Measurements from ENCODE around the gene DDN.

DDN gene

GRCh38 chr12:48982397-48983080 is 16.6 kb downstream of the DDN start:
- DNase-seq (ENCODE audit: low read depth in 2 of 2) = no peak

DNA sequence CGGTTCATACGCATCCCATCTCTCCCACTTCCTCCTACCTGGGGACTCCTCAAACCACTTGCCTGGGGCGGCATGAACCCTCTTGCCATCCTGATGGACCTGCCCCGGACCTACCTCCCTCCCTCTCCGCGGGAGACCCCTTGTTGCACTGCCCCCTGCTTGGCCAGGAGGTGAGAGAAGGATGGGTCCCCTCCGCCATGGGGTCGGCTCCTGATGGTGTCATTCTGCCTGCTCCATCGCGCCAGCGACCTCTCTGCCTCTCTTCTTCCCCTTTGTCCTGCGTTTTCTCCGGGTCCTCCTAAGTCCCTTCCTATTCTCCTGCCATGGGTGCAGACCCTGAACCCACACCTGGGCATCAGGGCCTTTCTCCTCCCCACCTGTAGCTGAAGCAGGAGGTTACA is 17.4 kb downstream of the DDN start:
- no peak for DNase-seq (ENCODE audit: low read depth in 2 of 2)

DNA sequence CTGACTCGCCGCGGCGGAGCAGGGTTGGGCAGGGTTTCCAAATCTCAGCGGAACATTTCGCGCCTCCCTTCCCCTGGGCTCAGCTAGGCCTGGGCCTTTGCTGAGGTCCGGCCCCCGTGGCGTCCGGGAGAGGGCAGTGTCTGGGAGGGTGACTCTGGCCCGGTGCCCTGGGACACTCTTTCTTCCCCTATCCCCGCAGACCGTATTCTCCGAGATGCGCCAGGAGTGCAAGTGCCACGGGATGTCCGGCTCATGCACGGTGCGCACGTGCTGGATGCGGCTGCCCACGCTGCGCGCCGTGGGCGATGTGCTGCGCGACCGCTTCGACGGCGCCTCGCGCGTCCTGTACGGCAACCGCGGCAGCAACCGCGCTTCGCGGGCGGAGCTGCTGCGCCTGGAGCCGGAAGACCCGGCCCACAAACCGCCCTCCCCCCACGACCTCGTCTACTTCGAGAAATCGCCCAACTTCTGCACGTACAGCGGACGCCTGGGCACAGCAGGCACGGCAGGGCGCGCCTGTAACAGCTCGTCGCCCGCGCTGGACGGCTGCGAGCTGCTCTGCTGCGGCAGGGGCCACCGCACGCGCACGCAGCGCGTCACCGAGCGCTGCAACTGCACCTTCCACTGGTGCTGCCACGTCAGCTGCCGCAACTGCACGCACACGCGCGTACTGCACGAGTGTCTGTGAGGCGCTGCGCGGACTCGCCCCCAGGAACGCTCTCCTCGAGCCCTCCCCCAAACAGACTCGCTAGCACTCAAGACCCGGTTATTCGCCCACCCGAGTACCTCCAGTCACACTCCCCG is 18.0 kb downstream of the DDN start:
- no peak for DNase-seq (ENCODE audit: low read depth in 2 of 2)

- DNase-seq (ENCODE audit: low read depth in 2 of 2) = no peak
Measured at GRCh38 chr12:48980389-48980952, 18.7 kb downstream of the DDN start.

DNA sequence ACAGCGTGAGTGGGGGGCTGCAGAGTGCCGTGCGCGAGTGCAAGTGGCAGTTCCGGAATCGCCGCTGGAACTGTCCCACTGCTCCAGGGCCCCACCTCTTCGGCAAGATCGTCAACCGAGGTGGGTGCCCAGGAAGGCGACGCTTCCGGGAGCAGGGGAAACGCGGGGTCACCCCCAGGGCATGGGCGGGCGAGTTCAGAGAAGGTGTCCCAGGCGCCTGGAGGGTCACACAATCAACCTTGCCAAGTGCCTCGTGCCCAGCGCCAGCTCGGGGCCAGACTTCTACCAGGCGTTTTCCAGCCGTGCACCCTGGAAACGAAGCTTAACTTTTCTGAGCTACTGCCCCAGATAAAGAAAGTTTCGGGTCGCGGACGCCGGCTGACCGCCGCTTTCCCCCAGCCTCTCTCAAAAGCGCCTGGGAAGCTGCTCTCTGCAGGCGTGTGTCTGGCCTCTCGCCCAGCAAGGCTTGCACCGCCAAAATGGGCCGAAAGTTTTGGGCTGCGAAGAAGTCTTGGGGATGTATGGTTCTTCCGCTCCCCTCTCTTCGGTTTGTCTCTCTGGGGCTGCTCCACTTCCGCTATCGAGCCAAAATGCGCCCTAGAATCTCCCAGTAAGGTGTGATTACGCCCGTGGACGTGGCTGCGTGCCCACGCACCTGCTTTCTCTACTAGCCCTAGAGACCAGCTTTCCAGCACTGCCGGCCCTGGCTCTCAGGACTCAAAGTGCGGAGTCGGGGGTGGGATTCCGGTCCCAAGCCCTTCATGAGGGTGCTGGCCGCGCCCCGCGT is 19.4 kb downstream of the DDN start:
- DNase-seq (ENCODE audit: low read depth in 2 of 2) = no peak

GRCh38 chr12:48978741-48979601 is 20.2 kb downstream of the DDN start:
- DNase-seq (ENCODE audit: low read depth in 2 of 2) = no peak

GRCh38 chr12:48978291-48978740 is 20.9 kb downstream of the DDN start, which contains the start of gene WNT1:
WNT1 (plus strand) TSS chr12:48978322; CDS start chr12:48978651, 329 bp downstream.
- DNase-seq (ENCODE audit: low read depth in 2 of 2) = no peak

DNA sequence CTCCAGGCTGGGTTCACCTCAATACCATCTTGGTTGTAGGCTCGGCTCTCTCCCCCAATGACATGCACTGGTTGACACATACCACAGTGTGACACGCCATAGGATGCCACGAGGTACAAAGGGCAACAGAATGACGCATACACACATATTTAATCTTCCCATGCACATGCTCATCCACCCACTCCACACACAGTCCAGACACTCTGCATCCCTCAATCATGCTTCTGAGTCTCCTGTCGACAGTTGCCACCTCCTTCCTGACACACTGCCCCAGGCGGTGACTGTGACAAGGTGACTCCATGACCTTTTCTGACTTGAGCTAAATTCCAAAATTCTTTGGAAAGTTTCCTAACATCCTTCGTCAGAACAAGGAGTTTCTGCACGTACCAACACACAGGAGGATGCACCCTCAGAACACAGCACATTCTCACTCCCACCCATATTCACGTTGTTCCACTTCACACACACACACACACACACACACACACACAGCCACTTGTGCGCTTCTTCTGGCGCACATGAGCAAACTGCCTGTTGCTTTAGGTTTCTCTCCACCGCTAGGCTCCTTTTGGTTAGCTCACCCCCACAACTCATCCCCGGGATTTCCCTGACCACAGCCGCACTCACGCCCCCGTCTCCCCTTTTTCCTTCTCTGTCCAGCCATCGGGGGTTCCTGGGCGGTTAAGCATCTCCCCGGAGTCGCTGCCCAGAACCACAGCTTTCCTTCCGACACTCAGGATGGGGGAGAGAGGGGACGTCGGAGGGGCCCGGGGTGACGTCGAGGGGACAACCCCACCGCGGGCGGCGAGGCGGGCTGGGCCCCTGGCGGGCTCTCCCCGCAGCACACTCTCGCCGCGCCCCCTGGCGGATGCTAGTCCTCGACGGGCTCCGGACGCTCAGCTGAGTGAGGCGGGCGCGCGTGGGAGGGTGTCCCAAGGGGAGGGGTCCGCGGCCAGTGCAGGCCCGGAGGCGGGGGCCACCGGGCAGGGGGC is 21.6 kb downstream of the DDN start:
- peak in 1 of 2 experiments; percentile 84 for DNase-seq (ENCODE audit: low read depth in 2 of 2)

GRCh38 chr12:48973941-48974673 is 25.1 kb downstream of the DDN start:
- DNase-seq (ENCODE audit: low read depth in 2 of 2) = no peak

DNA sequence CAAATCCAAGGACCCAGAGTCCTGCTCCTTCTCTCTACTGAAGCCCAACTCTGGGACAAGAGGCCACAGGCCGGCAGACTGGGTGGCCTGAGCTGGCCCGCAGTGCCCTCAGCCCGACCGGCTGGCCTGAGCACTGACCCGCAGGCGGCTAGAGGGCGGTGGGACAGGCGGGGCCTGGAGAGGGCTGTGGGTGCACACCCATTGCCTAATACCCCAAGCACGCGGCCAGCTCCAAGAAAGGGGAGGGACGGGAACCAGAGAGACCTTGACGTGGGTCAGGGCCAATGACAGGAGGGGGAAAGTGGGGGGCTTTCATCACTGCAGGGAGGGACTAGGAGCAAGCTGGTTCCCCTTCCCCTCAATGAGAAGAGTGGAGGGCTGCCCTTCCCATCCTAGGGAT is 25.6 kb downstream of the DDN start:
- DNase-seq (ENCODE audit: low read depth in 2 of 2) = no peak

DNA sequence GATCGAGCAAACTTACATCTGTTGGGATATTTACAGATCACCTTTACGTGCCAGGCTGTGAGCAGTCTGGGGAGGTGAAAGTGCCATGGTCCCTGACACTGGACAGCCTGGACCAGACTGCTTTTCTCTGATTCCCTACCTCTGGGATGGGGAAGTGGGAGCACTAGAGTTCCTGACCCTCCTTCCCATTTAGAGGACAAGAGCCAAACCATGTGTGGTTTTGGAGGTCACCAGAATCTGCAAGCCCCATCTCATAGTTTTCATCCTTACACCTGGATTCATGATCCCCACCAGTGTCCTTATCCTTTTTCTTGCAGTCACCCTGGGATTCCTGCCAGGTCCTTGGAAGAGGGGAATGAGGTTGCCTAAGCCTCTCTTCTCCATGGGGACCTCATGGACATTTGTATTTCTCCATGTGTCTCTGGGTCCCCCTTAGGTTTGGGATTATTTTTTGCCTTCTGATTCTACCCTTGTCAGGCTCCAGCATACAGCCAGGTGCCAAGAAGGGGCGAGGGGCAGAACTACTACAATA is 26.2 kb downstream of the DDN start:
- DNase-seq (ENCODE audit: low read depth in 2 of 2) = no peak

DNA sequence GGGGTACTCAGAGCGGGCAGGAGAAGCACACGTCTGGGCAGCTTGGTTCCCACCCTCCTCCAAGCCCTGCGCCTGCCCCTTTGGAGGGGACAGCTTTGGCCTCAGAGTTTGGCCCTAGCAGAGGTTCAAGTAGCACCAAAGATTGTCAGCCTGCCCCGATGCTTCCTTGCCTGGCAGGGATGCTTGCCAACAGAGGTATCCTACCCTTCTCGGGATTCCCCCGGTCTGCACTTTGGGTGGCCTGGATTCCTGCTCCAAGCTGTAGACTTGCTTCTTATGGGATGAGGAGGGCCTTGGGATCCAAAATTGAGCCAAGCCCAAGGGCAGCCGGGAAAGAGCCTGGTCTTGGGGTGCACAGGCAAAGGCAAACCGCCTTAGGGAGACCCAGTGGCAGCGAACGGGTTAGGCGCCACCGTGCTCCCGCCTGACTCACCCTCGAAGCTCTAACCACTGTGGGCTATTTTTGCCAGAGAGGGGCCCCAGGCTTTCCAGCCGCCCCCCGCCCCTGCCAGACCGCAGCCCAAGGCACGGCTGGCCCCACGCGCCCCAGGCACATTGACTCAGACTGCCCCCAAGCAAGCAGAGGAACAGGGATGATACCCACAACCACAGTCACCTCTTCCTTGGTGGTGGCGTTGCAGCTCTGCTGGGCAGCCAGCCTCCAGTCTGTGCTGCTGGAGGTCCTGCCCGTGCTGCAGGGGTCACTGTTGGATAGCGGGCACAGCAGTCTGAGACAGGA is 26.8 kb downstream of the DDN start:
- DNase-seq (ENCODE audit: low read depth in 2 of 2) = no peak

GRCh38 chr12:48970702-48971334 is 28.4 kb downstream of the DDN start:
- DNase-seq (ENCODE audit: low read depth in 2 of 2) = no peak

DNA sequence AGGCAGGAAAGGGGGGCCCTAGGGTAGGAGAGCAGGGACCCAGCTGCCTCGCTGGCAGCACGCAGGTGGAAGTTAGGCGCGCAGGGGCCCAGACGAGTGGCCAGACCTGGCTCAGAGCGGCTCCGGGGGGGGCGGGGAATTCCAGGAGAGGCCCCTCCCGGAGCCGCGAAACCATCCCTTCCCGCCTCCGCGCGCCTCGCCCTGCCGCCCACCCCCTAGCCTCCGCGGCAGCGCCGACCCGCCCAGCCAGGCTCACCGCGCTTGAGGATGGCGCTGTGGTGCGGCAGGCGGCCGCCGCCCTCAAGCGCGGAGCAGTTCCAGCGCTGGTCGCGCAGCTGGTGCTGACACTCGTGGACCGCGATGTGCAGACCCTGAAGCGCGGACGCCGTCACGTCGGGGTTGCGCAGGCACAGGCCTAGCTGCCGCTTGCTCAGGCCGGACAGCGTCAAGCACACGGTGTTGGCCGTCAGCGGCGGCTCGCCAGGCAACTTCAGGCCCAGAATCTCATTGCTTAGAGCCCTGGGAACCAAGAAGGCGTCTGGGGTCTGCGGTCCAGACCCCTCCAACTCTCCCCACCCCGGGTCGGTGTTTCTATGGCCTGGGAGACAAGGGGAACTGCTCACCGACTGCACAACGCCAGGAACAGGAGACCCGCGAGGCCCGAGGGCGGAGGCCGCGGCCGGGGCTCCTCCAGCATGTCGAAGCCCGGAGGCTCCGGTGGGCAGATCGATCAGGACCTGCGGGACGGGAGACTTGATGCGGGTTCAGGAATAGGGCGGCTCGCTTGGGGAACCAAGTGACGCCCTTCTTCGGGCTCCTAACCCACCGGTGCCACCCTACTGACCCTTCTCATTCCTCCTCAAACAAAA is 29.1 kb downstream of the DDN start:
- DNase-seq (ENCODE audit: low read depth in 2 of 2) = no peak

GRCh38 chr12:48969160-48969771 is 29.9 kb downstream of the DDN start:
- DNase-seq (ENCODE audit: low read depth in 2 of 2) = no peak

DNA sequence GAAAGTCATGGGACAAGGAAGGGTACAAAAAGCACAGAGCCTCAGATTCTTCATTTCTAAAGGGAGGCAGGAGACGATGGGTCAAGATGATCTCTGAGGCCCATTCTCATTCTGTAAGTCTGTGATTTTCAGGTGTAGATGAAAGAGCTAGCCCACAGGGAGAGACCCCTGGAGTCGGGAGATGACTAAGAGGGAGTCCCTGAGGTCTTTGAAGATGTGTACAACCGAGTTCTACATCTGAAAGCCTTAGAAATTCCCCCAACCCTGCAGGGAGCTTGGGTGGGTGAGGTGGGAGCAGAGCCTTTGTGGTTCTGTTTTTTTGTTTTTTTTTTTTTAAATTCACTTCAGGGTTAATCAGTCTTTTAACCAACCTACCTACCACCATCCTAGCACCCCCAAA is 30.7 kb downstream of the DDN start:
- no peak for DNase-seq (ENCODE audit: low read depth in 2 of 2)

Measured in stimulated activated CD4-positive, alpha-beta T cell treated with anti-CD3 and anti-CD28 coated beads, Interleukin-12 subunit alpha, Interleukin-12 subunit beta, amount 100 ng/mL, for 24 hours (primary cell).